Esophagus muscularis mucosa (tissue), 4 donors: ENCODE measurements around the gene CDH4. TPM values are rescaled to one million over a fixed set of nuclear protein-coding genes. Genes with fewer than 3 reads are reported as not detected.

Experiments used
- DNase-seq: peaks from one replicate; pipeline ENCODE4 v3.0.0-alpha.2; 2017; ENCODE audit errors: extremely low spot score
- H3K27ac ChIP-seq, 4 donors: fragments of 200-600 bp; sonication (generic); replicated peaks in 1 of 4; 1 replicate in 3 of 4; 2 replicates in 1 of 4; pipeline ENCODE4 v1.5.1; 2016 to 2019; ENCODE audit warnings: mild to moderate bottlenecking in 1 of 4
- H3K27me3 ChIP-seq, 4 donors: fragments of 200-600 bp; sonication (generic); one replicate each; pipeline versions ENCODE4 v1.5.1 to v1.6.0; 2016 to 2019
- H3K36me3 ChIP-seq, 4 donors: fragments of 200-600 bp; sonication (generic); one replicate each; pipeline ENCODE4 v1.5.1; 2016 to 2019
- H3K4me1 ChIP-seq, 4 donors: fragments of 200-600 bp; sonication (generic); one replicate each; pipeline ENCODE4 v1.5.1; 2016 to 2019
- H3K4me3 ChIP-seq, 4 donors: fragments of 200-600 bp; sonication (generic); 1 replicate in 2 of 4; 2 replicates in 2 of 4; pipeline ENCODE4 v1.5.1; 2016 to 2019; ENCODE audit warnings: mild to moderate bottlenecking in 4 of 4, moderate library complexity in 1 of 4
- H3K9me3 ChIP-seq, 4 donors: fragments of 200-600 bp; sonication (generic); 1 replicate in 3 of 4; 2 replicates in 1 of 4; pipeline ENCODE4 v1.5.1; 2016 to 2019
- EP300 ChIP-seq: sonication (generic); formaldehyde crosslinking; IDR thresholded peaks from one replicate; pipeline ENCODE4 v1.6.1; 2017; ENCODE audit warnings: antibody characterized with exemption
- POLR2A ChIP-seq: fragments of 450-650 bp; IDR thresholded peaks from one replicate; pipeline ENCODE4 v1.6.1; 2017; ENCODE audit warnings: antibody characterized with exemption, moderate library complexity, mild to moderate bottlenecking, low read depth
- POLR2AphosphoS5 ChIP-seq, 2 donors: sonication (generic); formaldehyde crosslinking; IDR thresholded peaks; one replicate each; pipeline ENCODE4 v1.6.1; 2017; ENCODE audit warnings: antibody characterized with exemption in 2 of 2
- WGBS: methylation state at CpG from one replicate; pipeline ENCODE4 v1.1.5; 2018; 5-methylcytosine and 5-hydroxymethylcytosine counted together
- intact Hi-C: fragments of 100-400 bp; cut with DNase I; formaldehyde crosslinking; loops from one replicate; pipeline ENCODE4 v1.15.1; 2023
- total RNA-seq, 4 donors: library from RNA; depleted of rRNA; stranded (reverse); fragments of >200 nt; gene quantifications; one replicate each; pipeline versions ENCODE4 v1.1.0 to v1.2.1, GENCODE V29; 2016
- TF ChIP-seq, protein P1 (sequence below), 3 experiments: fragments of 200-600 bp in 2 of 3; fragments of 450-650 bp in 1 of 3; sonication (generic) in 2 of 3; IDR thresholded peaks; one replicate each; pipeline ENCODE4 v1.5.1; 2017 to 2019; ENCODE audit warnings: antibody characterized with exemption in 3 of 3, mild to moderate bottlenecking in 2 of 3, moderate library complexity in 1 of 3

The CDH4 gene
- total RNA-seq, 4 donors from 2014 or later = 0.42 to 1.3 (median 0.48) TPM

DNA sequence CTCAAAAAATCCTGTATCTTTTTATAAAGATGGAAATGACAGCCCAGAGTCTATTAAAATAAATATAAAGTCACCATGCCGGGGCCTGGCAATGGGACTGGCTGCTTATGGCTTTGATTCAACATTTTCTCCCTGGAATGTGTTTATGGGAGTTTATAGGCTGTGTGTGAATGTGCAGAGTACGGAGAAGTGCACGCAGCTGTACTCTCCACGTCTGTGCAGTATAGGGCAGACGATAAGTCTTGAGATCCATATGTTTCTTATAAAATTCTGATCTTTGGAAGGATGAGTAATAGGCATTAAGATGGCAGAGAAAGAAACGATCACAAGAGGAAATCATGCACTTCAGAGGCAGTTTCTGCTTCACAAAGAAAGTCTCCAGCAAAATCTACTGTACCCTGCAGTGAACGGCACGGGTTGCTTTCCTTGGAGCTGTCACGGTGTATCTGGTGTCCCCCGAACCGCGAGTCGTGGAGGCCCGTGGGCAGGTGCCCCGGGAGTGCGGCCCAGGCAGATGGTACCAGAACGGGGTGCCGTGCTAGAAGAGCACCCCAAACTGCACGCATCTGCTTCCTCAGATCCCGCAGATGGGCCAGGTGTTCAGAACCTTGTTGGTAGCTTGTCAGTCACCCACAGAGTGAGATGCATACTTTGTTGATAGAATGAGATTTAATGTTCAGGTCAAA is 431.1 kb downstream of the CDH4 start:
- no peak for DNase-seq
- WGBS = 66% methylated on average over 20 of the region's 20 CpGs
- no peak overlapping the region for H3K27ac ChIP-seq
- no peaks in the 10 kb centered on the region for H3K36me3 ChIP-seq
- H3K4me1 ChIP-seq = peaks cover 0 to 16% (median 10%) of the 10 kb centered on the region in 4 donors
- H3K9me3 ChIP-seq = no peaks in the 10 kb centered on the region
- intact Hi-C loops = no loop called here
- no peak overlapping the region for H3K4me3 ChIP-seq
- no peak for TF ChIP-seq EP300
- TF ChIP-seq POLR2AphosphoS5 (IDR thresholded peaks at IDR 0.05) = no peak
- TF ChIP-seq POLR2A = no peak
- TF ChIP-seq, protein P1, sequence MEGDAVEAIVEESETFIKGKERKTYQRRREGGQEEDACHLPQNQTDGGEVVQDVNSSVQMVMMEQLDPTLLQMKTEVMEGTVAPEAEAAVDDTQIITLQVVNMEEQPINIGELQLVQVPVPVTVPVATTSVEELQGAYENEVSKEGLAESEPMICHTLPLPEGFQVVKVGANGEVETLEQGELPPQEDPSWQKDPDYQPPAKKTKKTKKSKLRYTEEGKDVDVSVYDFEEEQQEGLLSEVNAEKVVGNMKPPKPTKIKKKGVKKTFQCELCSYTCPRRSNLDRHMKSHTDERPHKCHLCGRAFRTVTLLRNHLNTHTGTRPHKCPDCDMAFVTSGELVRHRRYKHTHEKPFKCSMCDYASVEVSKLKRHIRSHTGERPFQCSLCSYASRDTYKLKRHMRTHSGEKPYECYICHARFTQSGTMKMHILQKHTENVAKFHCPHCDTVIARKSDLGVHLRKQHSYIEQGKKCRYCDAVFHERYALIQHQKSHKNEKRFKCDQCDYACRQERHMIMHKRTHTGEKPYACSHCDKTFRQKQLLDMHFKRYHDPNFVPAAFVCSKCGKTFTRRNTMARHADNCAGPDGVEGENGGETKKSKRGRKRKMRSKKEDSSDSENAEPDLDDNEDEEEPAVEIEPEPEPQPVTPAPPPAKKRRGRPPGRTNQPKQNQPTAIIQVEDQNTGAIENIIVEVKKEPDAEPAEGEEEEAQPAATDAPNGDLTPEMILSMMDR (IDR thresholded peaks at IDR 0.05) = no peak
- H3K27me3 ChIP-seq = peaks cover 0 to 77% (median 0%) of the 10 kb centered on the region in 4 donors

DNA sequence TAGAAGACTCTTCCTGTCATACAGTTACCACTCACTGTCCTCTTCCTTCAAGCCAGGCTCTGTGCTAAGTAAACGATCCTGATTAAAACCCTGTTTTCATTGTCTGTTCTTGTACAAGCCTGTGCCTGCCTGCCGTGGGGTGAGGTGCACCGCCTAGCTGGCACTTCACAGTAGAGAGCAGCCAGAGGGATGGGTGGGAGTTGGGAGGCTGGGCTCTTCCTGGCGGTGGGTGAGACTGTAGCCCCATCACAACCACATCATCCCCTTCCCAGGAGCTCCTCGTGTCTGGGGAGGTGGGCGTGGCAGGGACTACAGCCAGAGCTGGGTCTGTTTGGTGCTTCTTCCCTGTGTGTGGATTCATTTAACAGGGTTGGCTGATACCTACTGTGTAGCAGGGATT is 431.7 kb downstream of the CDH4 start:
- Histone ChIP-seq H3K9me3 (no peaks in the 10 kb centered on the region), H3K27me3 (peaks cover 0 to 83% (median 0%) of the 10 kb centered on the region in 4 donors), H3K36me3 (no peaks in the 10 kb centered on the region), H3K4me3 (no peak overlapping the region), H3K27ac (no peak overlapping the region), H3K4me1 (peaks cover 0 to 16% (median 10%) of the 10 kb centered on the region in 4 donors)
- intact Hi-C loops = no loop called here
- no peak for TF ChIP-seq POLR2A
- 53% methylated on average over 6 of the region's 6 CpGs for WGBS
- no peak for DNase-seq

DNA sequence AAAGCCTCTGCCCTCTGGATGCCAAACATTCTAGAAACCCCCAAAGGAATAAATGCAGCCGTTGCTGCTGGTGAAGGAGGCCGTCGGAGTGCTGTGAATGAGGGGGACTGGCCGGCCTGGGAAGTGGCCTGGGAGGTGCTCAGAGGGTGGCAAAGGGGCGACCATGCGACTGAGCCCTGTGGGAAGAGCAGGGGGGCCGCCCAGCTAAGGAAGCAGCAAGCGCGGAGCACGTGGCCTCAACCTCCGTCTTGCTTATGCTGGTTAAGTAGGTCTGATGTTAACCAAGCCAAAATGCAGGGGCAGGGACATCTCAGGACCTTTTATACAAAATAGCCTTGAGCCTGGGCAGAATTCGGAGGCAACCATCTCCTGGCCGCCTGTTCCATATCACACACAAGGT is 432.1 kb downstream of the CDH4 start:
- intact Hi-C loops = no loop called here
- Histone ChIP-seq H3K36me3 (no peaks in the 10 kb centered on the region), H3K4me1 (peaks cover 0 to 16% (median 10%) of the 10 kb centered on the region in 4 donors), H3K27me3 (peaks cover 0 to 84% (median 0%) of the 10 kb centered on the region in 4 donors), H3K9me3 (no peaks in the 10 kb centered on the region), H3K4me3 (no peak overlapping the region), H3K27ac (no peak overlapping the region)
- no peak for DNase-seq
- TF ChIP-seq POLR2A (no peak), EP300 (no peak), POLR2AphosphoS5 (IDR thresholded peaks at IDR 0.05) (no peak)
- TF ChIP-seq, protein P1 (IDR thresholded peaks at IDR 0.05) = no peak
- 60% methylated on average over 12 of the region's 13 CpGs for WGBS

DNA sequence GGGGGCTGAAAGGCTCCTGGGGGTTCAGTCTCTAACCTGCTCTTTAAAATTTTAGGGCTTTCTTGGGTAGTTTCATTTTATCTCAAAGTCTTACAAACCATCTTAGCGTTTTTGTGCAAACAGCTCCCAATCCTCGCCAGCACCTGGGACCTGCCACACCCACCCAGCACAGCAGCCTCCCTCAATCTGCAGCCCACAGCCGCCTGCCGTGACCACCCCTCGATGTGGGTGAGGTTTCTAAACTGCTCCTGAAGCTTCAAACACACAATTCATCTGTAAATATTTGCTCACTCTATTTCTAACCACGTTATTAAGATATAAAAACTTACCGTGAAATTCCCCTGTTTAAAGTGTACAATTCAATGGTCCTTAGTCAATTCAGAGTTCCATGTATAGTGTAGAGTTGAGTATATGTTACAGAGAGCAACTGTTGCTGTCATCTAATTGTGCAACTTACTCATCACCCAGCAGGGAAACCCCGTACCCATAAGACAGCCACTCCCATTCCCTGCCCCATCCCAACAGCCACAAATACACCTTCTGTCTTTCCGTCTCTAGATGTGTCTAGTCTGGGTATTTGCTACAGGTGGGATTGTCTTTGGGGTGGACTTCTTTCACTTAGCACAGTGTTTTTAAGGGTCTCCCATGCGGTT is 432.6 kb downstream of the CDH4 start:
- intact Hi-C loops = no loop called here
- Histone ChIP-seq H3K36me3 (no peaks in the 10 kb centered on the region), H3K27me3 (peaks cover 0 to 81% (median 0%) of the 10 kb centered on the region in 4 donors), H3K4me3 (no peak overlapping the region), H3K27ac (no peak overlapping the region), H3K9me3 (no peaks in the 10 kb centered on the region), H3K4me1 (peaks cover 0 to 16% (median 10%) of the 10 kb centered on the region in 4 donors)
- TF ChIP-seq, protein P1 (IDR thresholded peaks at IDR 0.05) = no peak
- no peak for TF ChIP-seq POLR2A
- no peak for TF ChIP-seq POLR2AphosphoS5 (IDR thresholded peaks at IDR 0.05)
- TF ChIP-seq EP300 = no peak
- no peak for DNase-seq
- WGBS = 67% methylated on average over 10 of the region's 10 CpGs

DNA sequence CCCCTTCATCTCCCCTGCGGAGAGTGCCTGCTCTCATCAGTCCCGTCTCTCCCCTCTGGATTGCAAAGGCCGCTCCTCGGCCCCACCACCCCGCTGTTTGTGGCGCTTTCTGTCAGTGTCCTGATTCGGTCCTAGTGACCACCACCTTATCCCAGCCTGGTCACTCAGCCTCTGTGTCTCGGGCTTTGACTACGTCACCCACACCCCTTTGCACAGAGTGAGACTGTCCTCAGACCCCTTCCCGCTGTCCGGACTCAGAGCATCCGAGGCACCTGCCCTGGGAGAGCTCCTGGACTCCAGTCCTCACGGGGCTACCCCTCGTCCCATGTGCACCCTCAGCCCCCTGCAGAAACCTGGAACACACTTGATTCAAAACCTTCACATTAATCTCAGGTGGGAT is 433.4 kb downstream of the CDH4 start:
- H3K27ac ChIP-seq = no peak overlapping the region
- TF ChIP-seq POLR2AphosphoS5 (IDR thresholded peaks at IDR 0.05) = no peak
- TF ChIP-seq, protein P1 (IDR thresholded peaks at IDR 0.05) = no peak
- no peak for TF ChIP-seq EP300
- no peak for TF ChIP-seq POLR2A
- no peak overlapping the region for H3K4me3 ChIP-seq
- H3K9me3 ChIP-seq = no peaks in the 10 kb centered on the region
- peaks cover 0 to 82% (median 0%) of the 10 kb centered on the region in 4 donors for H3K27me3 ChIP-seq
- WGBS = 82% methylated on average over 14 of the region's 14 CpGs
- H3K4me1 ChIP-seq = peaks cover 0 to 16% (median 10%) of the 10 kb centered on the region in 4 donors
- intact Hi-C loops = no loop called here
- DNase-seq = no peak
- H3K36me3 ChIP-seq = no peaks in the 10 kb centered on the region
